Liver (tissue), 9 donors: ENCODE data around the gene HOXB2. TPM values are rescaled to one million over a fixed set of nuclear protein-coding genes. Genes with fewer than 3 reads are reported as not detected.

Experiments
- DNase-seq: peaks from one replicate; pipeline ENCODE4 v3.0.0-alpha.2; 2017; ENCODE audit warnings: low spot score
- H3K27ac ChIP-seq, 2 donors: one replicate each; pipeline ENCODE4 v1.7.0; 2013; ENCODE audit warnings: inconsistent platforms in 2 of 2, low read length in 2 of 2, control low read depth in 1 of 2, low read depth in 1 of 2, mild to moderate bottlenecking in 1 of 2
- H3K27me3 ChIP-seq, 4 donors: one replicate each; pipeline versions ENCODE4 v1.6.1 to v1.7.0; 2013; ENCODE audit warnings: low read length in 3 of 4, inconsistent platforms in 1 of 4, mild to moderate bottlenecking in 1 of 4, moderate library complexity in 1 of 4; ENCODE audit not compliant: control insufficient read depth in 4 of 4, insufficient read depth in 4 of 4
- H3K36me3 ChIP-seq, 4 donors: one replicate each; pipeline versions ENCODE4 v1.6.1 to v1.7.0; 2013; ENCODE audit warnings: low read length in 3 of 4, mild to moderate bottlenecking in 3 of 4, low read depth in 1 of 4, moderate library complexity in 1 of 4; ENCODE audit not compliant: control insufficient read depth in 4 of 4, insufficient read depth in 3 of 4
- H3K4me1 ChIP-seq, 4 donors: one replicate each; pipeline versions ENCODE4 v1.6.1 to v1.7.0; 2013; ENCODE audit warnings: low read length in 3 of 4, mild to moderate bottlenecking in 3 of 4, moderate library complexity in 1 of 4; ENCODE audit not compliant: control insufficient read depth in 4 of 4, insufficient read depth in 4 of 4
- H3K4me3 ChIP-seq, 3 donors: one replicate each; pipeline versions ENCODE4 v1.6.1 to v1.7.0; 2013; ENCODE audit warnings: low read length in 3 of 3, control low read depth in 1 of 3, low read depth in 1 of 3, mild to moderate bottlenecking in 1 of 3
- H3K9ac ChIP-seq, 2 donors: one replicate each; pipeline ENCODE4 v1.7.0; 2013; ENCODE audit warnings: low read length in 2 of 2, mild to moderate bottlenecking in 2 of 2, moderate library complexity in 2 of 2, control low read depth in 1 of 2, low read depth in 1 of 2
- H3K9me3 ChIP-seq, 4 donors: one replicate each; pipeline versions ENCODE4 v1.6.1 to v1.7.0; 2013; ENCODE audit warnings: low read length in 3 of 4; ENCODE audit not compliant: control insufficient read depth in 4 of 4
- EGR1 ChIP-seq, 2 donors: IDR thresholded peaks; 2 replicates each; pipeline ENCODE4 v1.6.1; 2016 to 2018; ENCODE audit warnings: antibody characterized with exemption in 2 of 2, low read depth in 2 of 2
- FOXA1 ChIP-seq: IDR thresholded peaks from 2 replicates; pipeline ENCODE4 v1.6.1; 2016; ENCODE audit warnings: antibody characterized with exemption
- HNF4A ChIP-seq, 2 donors: conservative IDR thresholded peaks; 2 replicates each; pipeline ENCODE4 v1.6.1; 2016; ENCODE audit warnings: antibody characterized with exemption in 2 of 2, mild to moderate bottlenecking in 2 of 2
- HNF4G ChIP-seq: IDR thresholded peaks from 2 replicates; pipeline ENCODE4 v1.6.1; 2016; ENCODE audit warnings: antibody characterized with exemption
- JUND ChIP-seq, 2 donors: IDR thresholded peaks; 2 replicates each; pipeline ENCODE4 v1.6.1; 2016; ENCODE audit warnings: antibody characterized with exemption in 2 of 2
- NR2F2 ChIP-seq: IDR thresholded peaks from 2 replicates; pipeline ENCODE4 v1.6.1; 2016; ENCODE audit warnings: antibody characterized with exemption
- RXRA ChIP-seq, 2 donors: IDR thresholded peaks; 2 replicates each; pipeline ENCODE4 v1.6.1; 2017 to 2018; ENCODE audit warnings: antibody characterized with exemption in 2 of 2, mild to moderate bottlenecking in 1 of 2
- SP1 ChIP-seq: IDR thresholded peaks from 2 replicates; pipeline ENCODE4 v1.6.1; 2018; ENCODE audit warnings: antibody characterized with exemption, mild to moderate bottlenecking
- TAF1 ChIP-seq: conservative IDR thresholded peaks from 2 replicates; pipeline ENCODE4 v1.6.1; 2016; ENCODE audit warnings: antibody characterized with exemption, mild to moderate bottlenecking
- YY1 ChIP-seq: IDR thresholded peaks from 2 replicates; pipeline ENCODE4 v1.6.1; 2016; ENCODE audit warnings: antibody characterized with exemption, mild to moderate bottlenecking
- WGBS: extraction: QIAGEN DNeasy Blood & Tissue Kit; methylation state at CpG from one replicate; pipeline ENCODE4 v1.1.7; 2013; 5-methylcytosine and 5-hydroxymethylcytosine counted together
- polyA plus RNA-seq, 2 donors: library from polyadenylated mRNA; stranded (reverse) in 1 of 2; unstranded in 1 of 2; fragments of 200-250 nt in 1 of 2; fragments of >200 nt in 1 of 2; fragmentation: Nextera tagmentation in 1 of 2; extraction: Ambion mirVana in 1 of 2; gene quantifications; one replicate each; pipeline versions ENCODE4 v1.2.1 to v1.2.3, GENCODE V29; 2013 to 2015
- total RNA-seq, 2 donors: library from RNA; depleted of rRNA; stranded (reverse); fragments of >200 nt; gene quantifications; one replicate each; pipeline ENCODE4 v1.2.3, GENCODE V29; 2014
- TF ChIP-seq, protein P1 (sequence below): fragments of 150-350 bp; IDR thresholded peaks from 2 replicates; pipeline ENCODE4 v1.5.1; 2017; ENCODE audit warnings: improper control_type of control experiment, low read depth, low read length; ENCODE audit not compliant: missing input control
- TF ChIP-seq, protein P2 (sequence below): IDR thresholded peaks from 2 replicates; pipeline ENCODE4 v1.6.1; 2016; ENCODE audit warnings: antibody characterized with exemption
- TF ChIP-seq, protein P3 (sequence below): IDR thresholded peaks from 2 replicates; pipeline ENCODE4 v1.6.1; 2016; ENCODE audit warnings: antibody characterized with exemption
- TF ChIP-seq, protein P4 (sequence below): IDR thresholded peaks from 2 replicates; pipeline ENCODE4 v1.6.1; 2016; ENCODE audit warnings: antibody characterized with exemption, mild to moderate bottlenecking
- TF ChIP-seq, protein P5 (sequence below): IDR thresholded peaks from 2 replicates; pipeline ENCODE4 v1.6.1; 2016; ENCODE audit warnings: antibody characterized with exemption
- donor health status: healthy.
- donor health status: healthy.
- donor health status: healthy.
- donor health status: healthy.
- donor health status: healthy.

The HOXB2 gene
- total and polyA plus RNA-seq, 4 donors: 0.67 to 2.5 (median 1.8) TPM

DNA sequence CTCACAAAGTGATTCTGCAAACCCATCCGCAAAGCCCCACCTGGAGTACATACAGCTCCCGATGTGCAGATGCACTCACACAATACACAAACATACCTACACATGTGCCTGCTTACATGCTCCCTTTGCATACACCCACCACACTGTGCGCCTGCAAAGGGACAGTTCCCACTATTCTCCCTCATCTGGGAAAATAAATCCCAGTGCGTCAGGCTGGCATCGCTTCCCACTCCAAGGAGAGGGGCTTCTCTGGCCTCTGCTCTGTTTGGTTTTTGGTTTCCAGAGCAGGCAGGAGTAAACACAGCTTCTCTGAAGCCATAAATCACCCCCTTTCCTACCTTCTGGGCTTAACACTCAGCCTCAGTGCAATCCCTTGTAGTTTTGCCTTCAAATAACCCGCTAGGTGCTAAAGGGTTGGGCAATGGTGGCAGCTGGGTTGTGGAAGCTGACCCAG, 18.5 kb upstream of the HOXB2 start:
- H3K9me3 ChIP-seq: no peaks in the 10 kb centered on the region
- no peak overlapping the region for H3K9ac ChIP-seq
- DNase-seq: no peak
- 35% methylated on average over 6 of the region's 6 CpGs for WGBS
- peak overlapping the region in 1 of 3 donors; percentile 31 for H3K4me3 ChIP-seq
- H3K27me3 ChIP-seq: peaks cover 3 to 15% (median 9%) of the 10 kb centered on the region in 4 donors
- peaks cover 0 to 2% (median 0%) of the 10 kb centered on the region in 4 donors for H3K4me1 ChIP-seq
- H3K27ac ChIP-seq: no peak overlapping the region
- no peak for TF ChIP-seq YY1
- TF ChIP-seq TAF1: no peak
- TF ChIP-seq HNF4A (conservative IDR thresholded peaks at IDR 0.05): no peak
- TF ChIP-seq FOXA1: no peak
- TF ChIP-seq, protein P1, sequence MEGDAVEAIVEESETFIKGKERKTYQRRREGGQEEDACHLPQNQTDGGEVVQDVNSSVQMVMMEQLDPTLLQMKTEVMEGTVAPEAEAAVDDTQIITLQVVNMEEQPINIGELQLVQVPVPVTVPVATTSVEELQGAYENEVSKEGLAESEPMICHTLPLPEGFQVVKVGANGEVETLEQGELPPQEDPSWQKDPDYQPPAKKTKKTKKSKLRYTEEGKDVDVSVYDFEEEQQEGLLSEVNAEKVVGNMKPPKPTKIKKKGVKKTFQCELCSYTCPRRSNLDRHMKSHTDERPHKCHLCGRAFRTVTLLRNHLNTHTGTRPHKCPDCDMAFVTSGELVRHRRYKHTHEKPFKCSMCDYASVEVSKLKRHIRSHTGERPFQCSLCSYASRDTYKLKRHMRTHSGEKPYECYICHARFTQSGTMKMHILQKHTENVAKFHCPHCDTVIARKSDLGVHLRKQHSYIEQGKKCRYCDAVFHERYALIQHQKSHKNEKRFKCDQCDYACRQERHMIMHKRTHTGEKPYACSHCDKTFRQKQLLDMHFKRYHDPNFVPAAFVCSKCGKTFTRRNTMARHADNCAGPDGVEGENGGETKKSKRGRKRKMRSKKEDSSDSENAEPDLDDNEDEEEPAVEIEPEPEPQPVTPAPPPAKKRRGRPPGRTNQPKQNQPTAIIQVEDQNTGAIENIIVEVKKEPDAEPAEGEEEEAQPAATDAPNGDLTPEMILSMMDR: no peak
- no peak for TF ChIP-seq JUND (IDR thresholded peaks at IDR 0.05)
- H3K36me3 ChIP-seq: no peaks in the 10 kb centered on the region

DNA sequence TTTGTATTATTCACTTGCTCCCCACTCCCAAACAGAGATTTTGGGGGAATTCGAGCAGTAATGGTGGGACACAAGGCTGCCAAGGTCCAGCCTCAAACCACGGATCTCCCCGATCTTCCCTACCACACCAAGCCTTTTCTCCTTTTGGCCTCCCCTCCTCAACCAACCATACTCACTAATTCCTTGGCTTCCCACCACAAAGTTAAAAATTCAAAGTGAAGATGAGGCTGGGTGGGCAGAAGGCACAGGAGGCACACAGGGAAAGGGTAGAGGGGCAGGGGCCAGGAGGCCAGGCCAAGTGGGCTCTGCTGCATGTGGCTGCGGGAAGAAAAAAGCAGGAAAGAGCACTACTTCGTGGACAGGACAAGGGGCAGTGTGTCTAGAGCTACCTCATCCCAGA, 18.0 kb upstream of the HOXB2 start:
- TF ChIP-seq SP1 (no peak), RXRA (IDR thresholded peaks at IDR 0.05) (no peak), NR2F2 (no peak), JUND (IDR thresholded peaks at IDR 0.05) (no peak), TAF1 (no peak), FOXA1 (no peak), EGR1 (IDR thresholded peaks at IDR 0.05; ENCODE audit: low read depth in 2 of 2) (no peak), HNF4G (no peak)
- TF ChIP-seq, protein P2, sequence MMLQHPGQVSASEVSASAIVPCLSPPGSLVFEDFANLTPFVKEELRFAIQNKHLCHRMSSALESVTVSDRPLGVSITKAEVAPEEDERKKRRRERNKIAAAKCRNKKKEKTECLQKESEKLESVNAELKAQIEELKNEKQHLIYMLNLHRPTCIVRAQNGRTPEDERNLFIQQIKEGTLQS: no peak
- TF ChIP-seq, protein P1: no peak
- TF ChIP-seq, protein P3, sequence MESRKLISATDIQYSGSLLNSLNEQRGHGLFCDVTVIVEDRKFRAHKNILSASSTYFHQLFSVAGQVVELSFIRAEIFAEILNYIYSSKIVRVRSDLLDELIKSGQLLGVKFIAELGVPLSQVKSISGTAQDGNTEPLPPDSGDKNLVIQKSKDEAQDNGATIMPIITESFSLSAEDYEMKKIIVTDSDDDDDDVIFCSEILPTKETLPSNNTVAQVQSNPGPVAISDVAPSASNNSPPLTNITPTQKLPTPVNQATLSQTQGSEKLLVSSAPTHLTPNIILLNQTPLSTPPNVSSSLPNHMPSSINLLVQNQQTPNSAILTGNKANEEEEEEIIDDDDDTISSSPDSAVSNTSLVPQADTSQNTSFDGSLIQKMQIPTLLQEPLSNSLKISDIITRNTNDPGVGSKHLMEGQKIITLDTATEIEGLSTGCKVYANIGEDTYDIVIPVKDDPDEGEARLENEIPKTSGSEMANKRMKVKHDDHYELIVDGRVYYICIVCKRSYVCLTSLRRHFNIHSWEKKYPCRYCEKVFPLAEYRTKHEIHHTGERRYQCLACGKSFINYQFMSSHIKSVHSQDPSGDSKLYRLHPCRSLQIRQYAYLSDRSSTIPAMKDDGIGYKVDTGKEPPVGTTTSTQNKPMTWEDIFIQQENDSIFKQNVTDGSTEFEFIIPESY: no peak
- TF ChIP-seq, protein P4, sequence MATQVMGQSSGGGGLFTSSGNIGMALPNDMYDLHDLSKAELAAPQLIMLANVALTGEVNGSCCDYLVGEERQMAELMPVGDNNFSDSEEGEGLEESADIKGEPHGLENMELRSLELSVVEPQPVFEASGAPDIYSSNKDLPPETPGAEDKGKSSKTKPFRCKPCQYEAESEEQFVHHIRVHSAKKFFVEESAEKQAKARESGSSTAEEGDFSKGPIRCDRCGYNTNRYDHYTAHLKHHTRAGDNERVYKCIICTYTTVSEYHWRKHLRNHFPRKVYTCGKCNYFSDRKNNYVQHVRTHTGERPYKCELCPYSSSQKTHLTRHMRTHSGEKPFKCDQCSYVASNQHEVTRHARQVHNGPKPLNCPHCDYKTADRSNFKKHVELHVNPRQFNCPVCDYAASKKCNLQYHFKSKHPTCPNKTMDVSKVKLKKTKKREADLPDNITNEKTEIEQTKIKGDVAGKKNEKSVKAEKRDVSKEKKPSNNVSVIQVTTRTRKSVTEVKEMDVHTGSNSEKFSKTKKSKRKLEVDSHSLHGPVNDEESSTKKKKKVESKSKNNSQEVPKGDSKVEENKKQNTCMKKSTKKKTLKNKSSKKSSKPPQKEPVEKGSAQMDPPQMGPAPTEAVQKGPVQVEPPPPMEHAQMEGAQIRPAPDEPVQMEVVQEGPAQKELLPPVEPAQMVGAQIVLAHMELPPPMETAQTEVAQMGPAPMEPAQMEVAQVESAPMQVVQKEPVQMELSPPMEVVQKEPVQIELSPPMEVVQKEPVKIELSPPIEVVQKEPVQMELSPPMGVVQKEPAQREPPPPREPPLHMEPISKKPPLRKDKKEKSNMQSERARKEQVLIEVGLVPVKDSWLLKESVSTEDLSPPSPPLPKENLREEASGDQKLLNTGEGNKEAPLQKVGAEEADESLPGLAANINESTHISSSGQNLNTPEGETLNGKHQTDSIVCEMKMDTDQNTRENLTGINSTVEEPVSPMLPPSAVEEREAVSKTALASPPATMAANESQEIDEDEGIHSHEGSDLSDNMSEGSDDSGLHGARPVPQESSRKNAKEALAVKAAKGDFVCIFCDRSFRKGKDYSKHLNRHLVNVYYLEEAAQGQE: no peak
- TF ChIP-seq, protein P5, sequence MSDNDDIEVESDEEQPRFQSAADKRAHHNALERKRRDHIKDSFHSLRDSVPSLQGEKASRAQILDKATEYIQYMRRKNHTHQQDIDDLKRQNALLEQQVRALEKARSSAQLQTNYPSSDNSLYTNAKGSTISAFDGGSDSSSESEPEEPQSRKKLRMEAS: no peak
- WGBS: 26% methylated on average over 5 of the region's 5 CpGs
- Histone ChIP-seq H3K4me1 (peaks cover 0 to 2% (median 0%) of the 10 kb centered on the region in 4 donors), H3K27me3 (peaks cover 3 to 15% (median 9%) of the 10 kb centered on the region in 4 donors), H3K36me3 (no peaks in the 10 kb centered on the region), H3K27ac (no peak overlapping the region), H3K9ac (no peak overlapping the region), H3K9me3 (no peaks in the 10 kb centered on the region), H3K4me3 (no peak overlapping the region)
- no peak for DNase-seq
